HEK293T (cell line): ENCODE measurements around the gene ADAMTSL2.

Source experiments
- CTBP1 ChIP-seq: fragments of 450-650 bp; IDR thresholded peaks from 2 replicates; pipeline ENCODE4 v1.6.1; 2016; ENCODE audit warnings: borderline replicate concordance
- FOXK2 ChIP-seq: fragments of 450-650 bp; IDR thresholded peaks from 2 replicates; pipeline ENCODE4 v1.6.1; 2016; ENCODE audit warnings: mild to moderate bottlenecking
- FOXM1 ChIP-seq: fragments of 450-650 bp; IDR thresholded peaks from 2 replicates; pipeline ENCODE4 v1.6.1; 2017; ENCODE audit warnings: mild to moderate bottlenecking, borderline replicate concordance
- SP1 ChIP-seq: fragments of 450-650 bp; IDR thresholded peaks from 2 replicates; pipeline ENCODE4 v1.6.1; 2017

DNA sequence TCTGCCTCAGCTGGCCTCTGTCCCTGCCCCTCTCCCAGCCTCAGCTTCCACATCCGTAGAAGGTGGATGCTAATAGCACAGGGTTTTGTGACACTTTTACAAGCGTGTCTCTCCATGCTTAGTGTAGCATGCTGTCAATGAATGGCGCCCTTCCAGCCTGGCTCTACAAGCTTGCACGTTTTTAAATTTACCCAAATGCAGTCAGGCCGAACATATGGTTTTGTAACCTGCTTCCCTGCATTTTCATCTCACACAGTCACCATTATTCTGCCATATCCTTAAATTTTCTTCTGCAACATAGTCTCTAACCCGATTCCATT lies 45.9 kb downstream of the ADAMTSL2 start:
- TF ChIP-seq SP1 (no peak), FOXK2 (no peak), FOXM1 (no peak), CTBP1 (no peak)
